ENCODE data around the gene RFPL4AL1. TPM values are rescaled to one million over a fixed set of nuclear protein-coding genes. Genes with fewer than 3 reads are reported as not detected.
"Not testable (repeated sequence)": the region's sequence is repeated elsewhere in the genome, so short reads cannot be mapped to it uniquely, and the experiment has no call there.

The RFPL4AL1 gene
- total and polyA plus RNA-seq, 10 of the 15 experiments (the other 5 are each of a cell fraction or from before 2014, with no cell fraction given), result not detected

DNA sequence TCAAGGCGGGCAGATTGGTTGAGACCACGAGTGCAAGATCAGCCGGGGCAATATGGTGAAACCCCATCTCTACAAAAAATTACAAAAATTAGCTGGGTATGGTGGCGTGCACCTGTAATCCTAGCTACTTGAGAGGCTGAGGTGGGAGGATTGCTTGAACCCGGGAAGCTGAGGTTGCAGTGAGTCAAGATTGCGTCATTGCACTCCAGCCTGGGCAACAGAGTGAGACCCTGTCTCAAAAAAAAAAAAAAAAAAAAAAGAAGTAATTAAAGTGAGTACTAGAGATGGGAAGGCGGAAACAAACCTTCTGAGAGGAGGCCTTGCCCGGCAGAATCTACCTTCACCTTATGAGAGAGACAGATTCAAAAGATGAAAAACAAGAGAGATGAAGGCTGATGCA is 45.4 kb upstream of the RFPL4AL1 start (continued):
- TF ChIP-seq E2F8 (IDR thresholded peaks at IDR 0.05; ENCODE audit: low read depth, partially characterized antibody) (no peak), NFYA (IDR thresholded peaks at IDR 0.05; ENCODE audit: borderline replicate concordance, low read depth, low read length) (no peak)

DNA sequence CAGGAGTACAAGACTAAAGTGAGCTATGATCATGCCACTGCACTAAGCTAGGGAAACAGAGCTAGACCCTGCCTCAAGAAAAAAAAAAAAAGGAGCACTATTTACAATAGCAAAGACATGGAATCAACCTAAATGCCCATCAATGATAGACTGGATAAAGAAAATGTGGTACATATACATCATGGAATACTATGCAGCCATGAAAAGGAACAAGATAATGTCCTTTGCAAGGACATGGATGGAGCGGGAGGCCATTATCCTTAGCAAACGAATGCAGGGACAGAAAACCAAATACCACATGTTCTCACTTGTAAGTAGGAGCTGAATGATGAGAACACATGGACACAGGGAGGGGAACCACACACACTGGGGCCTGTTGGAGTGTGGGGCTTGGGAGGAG is 38.5 kb upstream of the RFPL4AL1 start:
- DNase-seq (ENCODE audit: low read depth, low spot score); H3K9ac ChIP-seq (ENCODE audit: control insufficient read depth, insufficient read depth, low read length); POLR2A ChIA-PET; H3K4me2 ChIP-seq (ENCODE audit: control insufficient read depth, insufficient read depth); BruUV-seq (replicated peaks); H4K20me1 ChIP-seq (ENCODE audit: control insufficient read depth, insufficient read depth); intact Hi-C loops (cut with micrococcal nuclease; ENCODE audit: unreplicated experiment); H3K79me2 ChIP-seq (ENCODE audit: control insufficient read depth, insufficient read depth, low read length); H3K4me1 ChIP-seq (ENCODE audit: control insufficient read depth, insufficient read depth, low read length); H3K27me3 ChIP-seq (replicated peaks in 1 of 2; ENCODE audit: control insufficient read depth in 2 of 2, insufficient read depth in 2 of 2, low read length in 1 of 2); H3K36me3 ChIP-seq (ENCODE audit: control insufficient read depth in 2 of 2, insufficient read depth in 2 of 2, low read length in 1 of 2); H3K4me3 ChIP-seq; H3K9me3 ChIP-seq (replicated peaks; ENCODE audit: control insufficient read depth, insufficient read depth, low read length); in situ Hi-C loops (cut with MboI); SMC1A ChIA-PET (ENCODE audit: uncharacterized antibody, unreplicated experiment); RAD21 ChIA-PET (ENCODE audit: unreplicated experiment); ATAC-seq; FAIRE-seq; CTCF ChIA-PET; H2AFZ ChIP-seq (ENCODE audit: control insufficient read depth, low read depth, low read length); H3K27ac ChIP-seq (ENCODE audit: control insufficient read depth, insufficient read depth): not testable (repeated sequence)
- WGBS (ENCODE audit: insufficient coverage, insufficient replicate concordance, low lambda C conversion rate, missing lambda C conversion rate), result 26% methylated on average over 2 of the region's 2 CpGs

DNA sequence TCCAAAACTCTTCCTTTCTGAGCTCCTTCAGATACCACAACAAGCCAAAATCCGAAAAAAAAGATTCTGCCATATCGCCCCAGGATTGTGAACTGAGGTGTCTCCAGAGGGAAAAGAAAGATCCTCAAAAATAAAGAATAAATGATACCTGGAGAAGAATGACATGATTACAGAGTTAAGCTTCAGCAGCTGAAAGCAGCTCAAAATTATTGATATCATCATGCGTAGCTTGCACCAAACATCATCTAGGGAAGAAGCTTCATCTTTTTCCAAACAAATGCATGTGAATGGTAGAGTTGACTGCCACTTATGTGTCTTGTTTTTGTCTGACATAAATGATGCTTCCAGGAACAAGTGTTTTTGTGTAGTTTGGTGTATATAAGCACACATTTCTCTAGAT is 30.6 kb upstream of the RFPL4AL1 start, which contains the start of gene NLRP9:
Gene NLRP9, minus strand, starts transcription at position 101 of the 400 bp plus-strand sequence. Its CDS starts 28 bp downstream, at position 73.
- no peaks in the 10 kb centered on the region for H3K79me2 ChIP-seq (ENCODE audit: control insufficient read depth, insufficient read depth, low read length)
- BruUV-seq (replicated peaks), result no TSS peak
- SMC1A ChIA-PET (ENCODE audit: uncharacterized antibody, unreplicated experiment), result interaction anchor here (0.7 kb wide), 1 partner anchor 271 kb away, joined by 4 read pairs; no protein-coding TSS in a partner anchor
- no peaks in the 10 kb centered on the region for H3K9me3 ChIP-seq (replicated peaks; ENCODE audit: control insufficient read depth, insufficient read depth, low read length)
- no peaks in the 10 kb centered on the region for H4K20me1 ChIP-seq (ENCODE audit: control insufficient read depth, insufficient read depth)
- no peaks in the 10 kb centered on the region for H3K27me3 ChIP-seq (replicated peaks in 1 of 2; ENCODE audit: control insufficient read depth in 2 of 2, insufficient read depth in 2 of 2, low read length in 1 of 2)
- CTCF ChIA-PET, result no interaction called here
- no peak within 1 kb of the TSS for H2AFZ ChIP-seq (ENCODE audit: control insufficient read depth, low read depth, low read length)
- RAD21 ChIA-PET (ENCODE audit: unreplicated experiment), result no interaction called here
- no peak within 1 kb of the TSS for H3K4me2 ChIP-seq (ENCODE audit: control insufficient read depth, insufficient read depth)
- H3K4me1 ChIP-seq (ENCODE audit: control insufficient read depth, insufficient read depth, low read length), result no peaks in the 10 kb centered on the region
- no peak within 1 kb of the TSS for H3K9ac ChIP-seq (ENCODE audit: control insufficient read depth, insufficient read depth, low read length)
- no peak within 1 kb of the TSS for H3K4me3 ChIP-seq
- ATAC-seq (no peak), DNase-seq (ENCODE audit: low read depth, low spot score) (no peak), FAIRE-seq (no peak)
- 52% methylated on average over 3 of the region's 3 CpGs for WGBS (ENCODE audit: insufficient coverage, insufficient replicate concordance, low lambda C conversion rate, missing lambda C conversion rate)
- H3K36me3 ChIP-seq (ENCODE audit: control insufficient read depth in 2 of 2, insufficient read depth in 2 of 2, low read length in 1 of 2), result no peaks in the 10 kb centered on the region
- intact Hi-C loops (cut with micrococcal nuclease; ENCODE audit: unreplicated experiment) (no loop called here), in situ Hi-C loops (cut with MboI) (no loop called here)
- H3K27ac ChIP-seq (ENCODE audit: control insufficient read depth, insufficient read depth), result no peak within 1 kb of the TSS
- TF ChIP-seq CBX3 (IDR thresholded peaks at IDR 0.05; ENCODE audit: borderline replicate concordance, low read depth) (no peak), ZBTB4 (CRISPR knock-in tag; IDR thresholded peaks at IDR 0.05) (no peak)
- TF ChIP-seq, protein P1, sequence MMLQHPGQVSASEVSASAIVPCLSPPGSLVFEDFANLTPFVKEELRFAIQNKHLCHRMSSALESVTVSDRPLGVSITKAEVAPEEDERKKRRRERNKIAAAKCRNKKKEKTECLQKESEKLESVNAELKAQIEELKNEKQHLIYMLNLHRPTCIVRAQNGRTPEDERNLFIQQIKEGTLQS (IDR thresholded peaks at IDR 0.05; ENCODE audit: borderline replicate concordance, extremely low read depth, low read depth, low read length), result no peak
- TF ChIP-seq, protein P2, sequence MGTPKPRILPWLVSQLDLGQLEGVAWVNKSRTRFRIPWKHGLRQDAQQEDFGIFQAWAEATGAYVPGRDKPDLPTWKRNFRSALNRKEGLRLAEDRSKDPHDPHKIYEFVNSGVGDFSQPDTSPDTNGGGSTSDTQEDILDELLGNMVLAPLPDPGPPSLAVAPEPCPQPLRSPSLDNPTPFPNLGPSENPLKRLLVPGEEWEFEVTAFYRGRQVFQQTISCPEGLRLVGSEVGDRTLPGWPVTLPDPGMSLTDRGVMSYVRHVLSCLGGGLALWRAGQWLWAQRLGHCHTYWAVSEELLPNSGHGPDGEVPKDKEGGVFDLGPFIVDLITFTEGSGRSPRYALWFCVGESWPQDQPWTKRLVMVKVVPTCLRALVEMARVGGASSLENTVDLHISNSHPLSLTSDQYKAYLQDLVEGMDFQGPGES (IDR thresholded peaks at IDR 0.05), result no peak
- POLR2A ChIA-PET, result no interaction called here

Measured in GM12878 (cell line).